RPMI7951 (cell line): ENCODE results near the gene TMEM86B. TPM values are rescaled to one million over a fixed set of nuclear protein-coding genes. Genes with fewer than 3 reads are reported as not detected.
A peak's percentile ranks its signal among the peaks of the same experiment; 100 is the strongest.

Experiments used
- DNase-seq: peaks from one replicate; pipeline ENCODE4 v3.0.0-alpha.2; 2012; ENCODE audit warnings: low read depth
- total RNA-seq: library from RNA; depleted of rRNA; stranded (reverse); fragments of >200 nt; shearing (Covaris generic); gene quantifications from 2 replicates; pipeline ENCODE4 v1.2.3, GENCODE V29; 2014

Gene TMEM86B
- total RNA-seq, 1 experiment from 2014 or later = 0.60 TPM

DNA sequence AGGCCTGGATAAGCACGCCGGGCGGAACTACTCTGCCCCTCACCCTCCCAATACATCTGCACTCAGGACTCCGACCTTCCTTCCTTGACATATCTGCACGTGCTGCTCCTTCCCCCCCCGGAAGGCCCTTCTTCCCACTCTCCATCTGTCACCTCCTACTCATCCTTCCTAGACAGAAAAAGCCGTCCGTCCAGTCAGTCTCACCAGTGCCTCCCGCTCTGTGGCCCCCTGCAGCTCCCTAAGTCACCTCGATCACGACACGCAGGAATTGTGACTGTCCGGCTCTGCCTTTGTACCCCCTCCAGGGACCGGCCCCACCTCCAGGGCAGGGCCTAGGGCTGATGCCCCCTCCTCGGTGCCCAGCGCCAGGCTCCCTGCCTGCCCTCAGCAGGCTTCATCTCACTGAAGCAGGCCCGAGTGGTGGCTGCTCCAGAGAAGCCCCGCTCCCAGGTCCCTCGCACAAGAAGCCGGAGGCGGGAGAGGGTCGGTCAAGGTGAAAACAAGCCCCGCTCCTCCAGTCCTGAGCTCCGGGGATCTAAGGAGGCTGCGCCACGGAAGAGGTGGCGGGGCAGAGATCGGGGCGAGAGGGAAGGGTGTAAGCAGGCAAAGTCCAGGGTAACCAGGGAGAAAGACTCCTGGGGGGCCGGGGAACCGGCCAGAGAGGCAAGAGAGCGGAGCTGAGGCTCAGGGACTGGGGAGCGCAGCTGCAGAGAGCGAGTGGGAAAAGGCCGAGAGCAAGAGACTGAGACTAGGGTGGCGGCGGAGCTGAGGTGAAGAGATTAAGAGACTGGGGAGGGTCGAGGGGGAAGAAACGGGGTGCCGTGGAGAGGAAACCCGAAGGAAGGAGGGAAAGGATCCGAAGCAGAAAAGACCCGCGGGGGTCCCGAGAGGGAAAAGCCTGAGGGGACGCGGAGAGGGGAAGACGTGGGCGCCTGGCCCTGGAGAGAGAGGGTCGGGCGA is 29.2 kb upstream of the TMEM86B start:
- DNase-seq = peak; percentile 38

GRCh38 chr19:55256562-55257460 is 28.2 kb upstream of the TMEM86B start:
- DNase-seq = no peak

DNA sequence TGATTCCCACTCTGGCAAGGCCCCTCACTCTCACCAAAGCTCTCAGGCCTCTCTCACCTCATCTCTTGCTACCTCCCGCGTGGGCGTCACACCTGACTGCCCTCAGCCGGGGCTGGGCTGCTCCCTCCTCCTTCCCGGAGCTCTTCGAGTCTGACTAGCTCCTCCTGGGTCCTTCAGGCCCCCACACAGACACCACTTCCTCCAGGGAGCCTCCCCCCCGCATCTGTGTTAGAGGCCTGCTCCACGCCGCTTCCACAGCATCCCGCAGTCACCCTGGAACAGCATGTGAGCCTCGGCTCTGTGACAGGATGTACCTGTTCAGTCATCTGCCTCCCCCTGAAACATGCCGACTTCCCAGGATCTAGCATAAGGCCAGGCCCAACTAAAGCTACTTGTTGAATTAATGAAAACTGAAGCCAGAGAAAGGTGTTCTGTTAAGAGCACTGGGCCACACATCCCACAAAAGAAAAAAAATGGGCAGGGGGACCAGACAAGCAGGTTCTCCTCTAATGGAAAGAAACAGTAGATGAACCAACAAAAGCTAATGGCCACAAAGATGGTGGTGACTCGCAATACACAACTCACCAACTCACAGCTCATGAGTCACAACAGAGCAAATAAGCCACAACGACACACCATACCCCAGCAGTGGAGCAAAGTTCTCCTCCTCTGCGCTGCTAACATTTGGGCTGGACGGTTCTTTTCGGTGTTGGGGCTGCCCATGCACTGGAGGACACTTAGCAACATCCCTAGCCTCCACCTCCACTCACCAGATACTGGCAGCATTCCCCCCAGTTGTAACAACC is 27.3 kb upstream of the TMEM86B start:
- DNase-seq = peak; percentile 28

DNA sequence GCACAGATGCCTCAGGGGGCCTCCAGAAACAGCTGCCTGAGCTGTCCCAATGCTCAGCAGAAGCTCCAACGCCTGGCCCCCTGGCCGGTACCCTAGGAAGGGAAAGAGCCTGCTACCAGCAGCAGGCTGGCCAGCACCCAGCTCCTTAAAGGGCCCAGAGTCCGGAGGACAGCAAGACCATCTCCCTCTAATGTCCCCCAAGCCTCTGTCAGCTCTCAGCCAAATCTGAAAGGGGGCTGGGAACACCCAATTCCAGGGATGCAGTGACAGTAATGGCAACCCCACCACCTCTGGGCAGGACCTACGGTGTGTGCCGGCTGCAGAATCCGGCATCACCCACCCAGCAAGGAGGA is 26.0 kb upstream of the TMEM86B start:
- no peak for DNase-seq

GRCh38 chr19:55253842-55254624 is 25.5 kb upstream of the TMEM86B start:
- DNase-seq = no peak

DNA sequence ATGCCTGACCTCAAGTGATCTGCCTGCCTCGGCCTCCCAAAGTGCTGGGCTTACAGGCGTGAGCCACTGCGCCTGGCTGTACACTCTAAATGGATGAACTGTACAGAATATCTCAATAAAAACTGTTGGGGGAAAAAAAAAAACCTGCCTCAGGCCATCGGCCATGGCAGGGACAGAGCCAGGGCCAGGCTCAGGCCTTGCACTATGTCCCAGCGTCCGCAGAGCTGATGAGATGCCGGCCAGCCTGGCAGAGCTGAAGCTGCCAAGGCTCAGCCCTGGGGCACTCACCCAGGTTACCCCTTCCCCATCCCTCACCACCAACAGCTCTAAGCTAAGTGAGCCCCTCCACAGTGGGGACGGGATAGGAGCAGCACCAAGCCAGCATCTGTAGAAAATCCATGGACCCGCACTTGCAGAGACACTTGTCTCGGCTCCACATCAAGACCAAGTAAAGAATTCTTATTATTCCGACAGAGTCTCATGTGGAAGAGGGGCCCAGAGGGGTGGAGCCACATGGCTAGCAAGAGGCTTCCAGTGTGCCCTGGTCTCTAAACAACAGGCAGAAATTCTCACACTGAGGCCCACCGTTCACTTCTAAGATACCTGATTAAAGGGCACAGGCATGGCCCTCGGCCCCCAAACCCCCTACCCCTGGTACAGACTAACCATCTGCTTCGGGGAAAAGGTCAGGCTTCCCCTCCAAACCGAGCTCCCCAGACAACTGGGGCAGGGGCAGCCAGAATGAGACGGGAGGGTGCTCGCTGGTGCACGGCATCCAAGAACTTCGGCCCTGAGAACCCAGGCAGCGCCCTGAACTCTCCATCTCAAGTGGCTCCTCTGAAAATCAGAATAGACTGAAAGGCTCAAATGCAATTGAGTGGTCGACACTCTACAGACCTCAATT is 24.4 kb upstream of the TMEM86B start:
- DNase-seq = no peak

DNA sequence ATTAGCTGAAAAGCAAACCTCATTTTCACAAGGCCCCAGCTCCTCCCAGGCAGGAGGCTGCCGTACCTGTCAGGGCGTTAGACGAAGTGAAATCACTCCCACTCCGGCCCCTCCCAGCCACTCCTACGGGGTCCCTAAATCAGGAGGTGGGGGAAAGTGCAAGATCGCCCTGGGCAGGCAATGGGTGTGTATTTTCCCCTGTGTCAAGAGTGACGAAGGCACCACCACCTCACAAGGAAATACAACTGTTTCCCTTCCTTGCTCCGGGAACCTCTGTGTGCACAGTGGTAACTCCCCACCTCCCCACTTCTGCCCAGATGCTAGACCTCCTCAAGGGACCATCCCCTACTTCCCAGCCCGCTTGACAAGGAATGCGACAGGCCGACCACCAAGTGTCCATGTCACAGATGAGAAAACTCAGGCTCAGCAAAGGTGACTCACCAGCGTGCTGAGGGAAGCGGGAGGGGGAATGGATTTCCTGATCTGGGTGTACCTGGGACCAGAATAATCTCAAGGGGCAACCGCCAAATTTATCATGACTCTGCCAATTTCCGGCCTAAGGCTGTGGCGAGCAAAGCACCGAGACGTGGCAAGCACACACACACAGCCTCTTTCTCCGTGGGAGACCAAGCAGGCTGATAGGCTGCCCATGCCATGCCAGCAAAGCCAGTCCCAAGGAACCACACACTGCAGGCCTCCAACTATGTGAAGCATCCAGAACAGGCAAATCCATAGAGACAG is 22.9 kb upstream of the TMEM86B start:
- DNase-seq = no peak

DNA sequence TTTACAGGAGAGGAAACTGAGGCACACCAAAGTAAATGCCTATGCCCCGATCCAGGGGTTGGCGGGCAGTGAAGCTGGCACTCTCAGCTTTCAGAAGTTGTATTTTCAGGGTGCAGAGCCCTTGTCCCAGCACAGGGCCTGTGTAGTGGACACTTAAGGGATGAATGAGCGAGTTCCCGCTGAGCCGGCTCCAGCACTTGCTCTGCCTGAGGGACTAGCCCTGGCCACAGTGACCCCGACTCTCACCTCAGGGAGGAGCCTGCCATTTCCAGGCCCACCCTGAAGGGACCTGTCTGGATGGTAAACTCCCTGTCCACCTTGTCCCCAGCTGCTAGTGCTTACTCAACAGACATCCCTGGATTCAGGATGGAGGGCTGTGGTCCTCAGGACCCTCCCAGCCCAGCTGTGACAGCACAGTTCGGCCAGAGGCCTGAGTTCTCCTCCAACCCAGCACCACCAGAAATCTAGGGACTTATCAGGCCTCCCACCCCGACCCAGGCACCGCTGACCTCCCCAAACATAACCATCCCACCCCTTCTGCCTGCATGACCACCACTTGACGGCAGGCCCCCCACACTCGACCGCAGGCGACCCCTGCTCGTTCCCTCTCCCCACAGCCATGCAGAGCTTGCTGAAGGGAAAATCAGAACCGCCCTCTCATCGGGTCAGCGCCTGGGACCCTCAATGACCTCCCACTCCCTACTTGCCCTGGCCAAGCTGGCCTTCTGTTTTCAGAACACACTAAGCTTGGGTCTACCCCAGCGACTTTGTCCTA is 21.9 kb upstream of the TMEM86B start:
- DNase-seq = no peak

DNA sequence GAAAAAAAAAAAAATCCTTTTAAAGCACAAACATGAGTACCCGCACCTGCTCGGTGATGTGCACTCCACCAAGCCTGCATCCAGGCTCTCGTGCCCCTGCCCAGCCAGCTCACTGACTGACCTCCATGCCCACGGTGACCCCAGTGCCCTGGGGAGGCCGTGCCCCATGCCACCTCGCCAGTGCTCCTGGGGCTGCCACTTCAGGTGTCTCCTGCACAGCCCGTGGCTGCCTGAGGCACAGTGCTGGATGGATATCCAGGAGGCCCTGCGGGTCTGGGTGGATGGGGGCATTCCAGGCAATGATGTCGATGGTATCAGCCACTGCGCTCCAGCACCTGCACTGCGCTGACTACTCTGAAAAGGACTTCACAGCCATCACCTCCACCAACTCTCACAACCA is 21.3 kb upstream of the TMEM86B start:
- DNase-seq = no peak

GRCh38 chr19:55248704-55249103 is 20.1 kb upstream of the TMEM86B start:
- DNase-seq = no peak

- DNase-seq = no peak
These were observed 19.7 kb upstream of the TMEM86B start for GRCh38 chr19:55248166-55248675.

GRCh38 chr19:55247621-55248099 is 19.1 kb upstream of the TMEM86B start:
- DNase-seq = peak; percentile 85

GRCh38 chr19:55246462-55247451 is 18.2 kb upstream of the TMEM86B start:
- no peak for DNase-seq

- no peak for DNase-seq
These were observed 16.8 kb upstream of the TMEM86B start for GRCh38 chr19:55245236-55245904.

DNA sequence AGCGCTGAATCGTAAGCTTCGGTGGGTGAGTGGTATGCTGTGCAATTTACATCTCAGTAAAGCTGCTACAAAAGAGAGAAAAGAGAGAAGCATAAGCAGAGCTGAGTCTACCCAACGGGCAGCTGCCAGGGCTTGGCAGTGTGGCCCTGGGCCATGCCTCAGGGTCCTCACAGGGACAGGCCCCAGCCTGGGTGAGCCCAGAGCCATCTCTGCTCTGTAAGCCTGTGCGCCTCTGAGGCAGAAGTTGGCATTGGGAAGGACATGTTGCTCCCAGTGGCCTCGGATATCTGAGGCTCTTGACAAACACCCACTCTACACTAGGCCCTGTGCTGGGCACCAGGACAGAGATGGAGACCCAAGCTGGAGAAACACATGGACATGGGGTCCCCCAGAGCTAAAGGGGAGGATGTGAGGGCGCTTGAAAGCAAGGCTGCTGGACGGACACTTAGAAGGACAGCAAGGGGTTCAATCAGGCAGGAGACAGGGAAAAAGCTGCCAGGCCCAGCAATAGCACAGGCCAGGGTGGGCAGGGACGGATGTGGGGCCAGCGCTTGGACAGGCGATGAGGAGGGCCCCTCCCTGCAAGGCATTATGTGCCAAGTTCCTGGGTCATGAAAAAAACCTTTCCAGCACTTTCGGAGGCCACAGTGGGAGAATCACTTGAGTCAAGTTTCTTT is 15.6 kb upstream of the TMEM86B start:
- no peak for DNase-seq

GRCh38 chr19:55242517-55242916 is 14.0 kb upstream of the TMEM86B start:
- DNase-seq = no peak
